Kidney (tissue), 14 donors: ENCODE results near the gene PRRC2A. TPM values are rescaled to one million over a fixed set of nuclear protein-coding genes. Genes with fewer than 3 reads are reported as not detected.

ENCODE experiments used
- DNase-seq, 5 donors: peaks; one replicate each; pipeline ENCODE4 v3.0.0-alpha.2; 2013 to 2020
- FAIRE-seq: peaks from 2 replicates; lab custom pipeline; 2012; peaks lifted over from hg19 to GRCh38; lab: Jason Lieb, UNC
- H3K27ac ChIP-seq, 2 donors: one replicate each; pipeline ENCODE4 v1.7.0; 2013; ENCODE audit warnings: low read depth in 2 of 2, low read length in 2 of 2, inconsistent platforms in 1 of 2
- H3K27me3 ChIP-seq: one replicate; pipeline ENCODE4 v1.7.1; 2013; ENCODE audit warnings: low read length, inconsistent platforms; ENCODE audit not compliant: control insufficient read depth, insufficient read depth
- H3K36me3 ChIP-seq, 3 donors: one replicate each; pipeline versions ENCODE4 v1.7.0 to v1.7.1; 2013; ENCODE audit warnings: low read length in 3 of 3, control low read depth in 1 of 3, inconsistent platforms in 1 of 3; ENCODE audit not compliant: insufficient read depth in 3 of 3, control insufficient read depth in 2 of 3
- H3K4me1 ChIP-seq, 3 donors: one replicate each; pipeline versions ENCODE4 v1.7.0 to v1.7.1; 2013; ENCODE audit warnings: low read length in 3 of 3, inconsistent platforms in 1 of 3, low read depth in 1 of 3; ENCODE audit not compliant: control insufficient read depth in 2 of 3, insufficient read depth in 2 of 3
- H3K4me3 ChIP-seq, 3 donors: one replicate each; pipeline versions ENCODE4 v1.7.0 to v1.8.1; 2013; ENCODE audit warnings: low read length in 3 of 3, control low read depth in 1 of 3, inconsistent platforms in 1 of 3
- H3K9ac ChIP-seq, 3 donors: one replicate each; pipeline versions ENCODE4 v1.7.0 to v1.7.1; 2013; ENCODE audit warnings: low read length in 3 of 3, control low read depth in 1 of 3, inconsistent platforms in 1 of 3
- H3K9me3 ChIP-seq, 3 donors: one replicate each; pipeline versions ENCODE4 v1.7.0 to v1.7.1; 2013; ENCODE audit warnings: low read length in 3 of 3, control low read depth in 1 of 3, inconsistent platforms in 1 of 3; ENCODE audit not compliant: control insufficient read depth in 2 of 3, insufficient read depth in 1 of 3
- intact Hi-C: fragments of 100-400 bp; cut with DNase I; formaldehyde crosslinking; loops from one replicate; pipeline ENCODE4 v1.11.1; 2022
- polyA plus RNA-seq: library from polyadenylated mRNA; stranded (reverse); fragments of 350-450 nt; fragmentation: Illumina TruSeq; extraction: RNeasy Lipid Tissue Mini Kit (QIAGEN cat#74804); gene quantifications from one replicate; pipeline ENCODE4 v1.2.3, GENCODE V29; 2014; ENCODE audit warnings: low read depth, low replicate concordance; ENCODE audit not compliant: insufficient read depth
- total RNA-seq: library from RNA; stranded (reverse); fragmentation: NEBNext Ultra II Directional; extraction: Animal tissue kit (Norgen Biotek cat#: 25700); gene quantifications from one replicate; pipeline ENCODE4 v1.2.1, GENCODE V29; 2021
- TF ChIP-seq, protein P1 (sequence below): IDR thresholded peaks from 3 replicates; pipeline ENCODE4 v1.5.1; 2012; ENCODE audit warnings: mild to moderate bottlenecking, moderate library complexity, borderline replicate concordance; ENCODE audit not compliant: insufficient read depth; ENCODE audit errors: extremely low read depth
- donor health status: control.
- donor health status: control.
- donor health status: control.
- donor health status: control.
- donor health status: control.
- donor health status: DM: yes; HTN: yes; CAD: no.
- donor health status: Normal renal cell carcinoma (clear cell type).

The PRRC2A gene
- total and polyA plus RNA-seq, 2 donors from 2014 or later, result 84.6 to 159 TPM

- intact Hi-C loops, result no loop called here
- H3K9ac ChIP-seq, result no peak overlapping the region
- DNase-seq (no peak), FAIRE-seq (no peak)
- H3K27ac ChIP-seq, result peak overlapping the region in 1 of 2 donors; percentile 17
- H3K9me3 ChIP-seq, result no peaks in the 10 kb centered on the region
- H3K27me3 ChIP-seq, result no peaks in the 10 kb centered on the region
- peak overlapping the region in 1 of 3 donors; percentile 94 for H3K4me3 ChIP-seq
- peaks cover 0 to 7% (median 6%) of the 10 kb centered on the region in 3 donors for H3K36me3 ChIP-seq
- peaks cover 2 to 48% (median 40%) of the 10 kb centered on the region in 3 donors for H3K4me1 ChIP-seq
- TF ChIP-seq, protein P1, sequence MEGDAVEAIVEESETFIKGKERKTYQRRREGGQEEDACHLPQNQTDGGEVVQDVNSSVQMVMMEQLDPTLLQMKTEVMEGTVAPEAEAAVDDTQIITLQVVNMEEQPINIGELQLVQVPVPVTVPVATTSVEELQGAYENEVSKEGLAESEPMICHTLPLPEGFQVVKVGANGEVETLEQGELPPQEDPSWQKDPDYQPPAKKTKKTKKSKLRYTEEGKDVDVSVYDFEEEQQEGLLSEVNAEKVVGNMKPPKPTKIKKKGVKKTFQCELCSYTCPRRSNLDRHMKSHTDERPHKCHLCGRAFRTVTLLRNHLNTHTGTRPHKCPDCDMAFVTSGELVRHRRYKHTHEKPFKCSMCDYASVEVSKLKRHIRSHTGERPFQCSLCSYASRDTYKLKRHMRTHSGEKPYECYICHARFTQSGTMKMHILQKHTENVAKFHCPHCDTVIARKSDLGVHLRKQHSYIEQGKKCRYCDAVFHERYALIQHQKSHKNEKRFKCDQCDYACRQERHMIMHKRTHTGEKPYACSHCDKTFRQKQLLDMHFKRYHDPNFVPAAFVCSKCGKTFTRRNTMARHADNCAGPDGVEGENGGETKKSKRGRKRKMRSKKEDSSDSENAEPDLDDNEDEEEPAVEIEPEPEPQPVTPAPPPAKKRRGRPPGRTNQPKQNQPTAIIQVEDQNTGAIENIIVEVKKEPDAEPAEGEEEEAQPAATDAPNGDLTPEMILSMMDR, result no peak
Measured at GRCh38 chr6:31662124-31662723, 41.7 kb downstream of the PRRC2A start.

DNA sequence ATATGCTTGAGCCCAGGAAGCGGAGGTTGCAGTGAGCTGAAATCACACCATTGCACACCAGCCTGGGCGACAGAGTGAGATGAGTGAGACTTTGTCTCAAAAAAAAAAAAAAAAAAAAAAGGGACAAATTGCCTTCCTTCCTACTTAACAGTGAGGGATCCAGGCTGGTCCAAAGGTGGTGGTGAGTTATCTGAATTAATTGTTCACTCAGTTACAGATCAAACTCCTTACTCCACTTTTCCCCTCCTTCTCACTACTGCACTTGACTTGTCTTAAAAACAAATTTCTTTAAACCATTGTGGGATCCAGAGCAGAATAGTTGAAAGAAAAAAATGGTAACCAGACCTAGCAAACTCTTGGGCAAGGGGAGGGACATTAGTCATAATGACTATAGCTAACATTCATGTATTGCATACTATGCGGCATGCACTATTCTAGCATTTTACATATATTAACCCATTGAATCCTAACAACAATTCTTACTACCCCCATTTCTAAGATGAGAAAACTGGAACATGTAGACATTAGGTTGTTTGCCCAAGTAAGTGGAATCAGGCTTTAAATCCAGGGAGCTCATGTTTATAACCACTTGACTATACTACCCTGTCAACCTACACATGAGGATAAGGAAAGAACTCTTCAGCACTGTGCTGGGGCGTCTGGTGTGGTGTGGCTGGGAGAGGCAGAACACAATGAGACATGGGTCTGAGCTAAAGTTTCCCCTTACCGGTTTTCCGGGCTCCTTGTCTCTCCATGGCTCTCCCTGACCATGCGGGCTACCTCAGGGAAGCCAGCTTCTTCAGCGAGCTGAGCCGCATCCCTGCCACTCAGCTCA is 42.8 kb downstream of the PRRC2A start:
- Histone ChIP-seq H3K9ac (peak overlapping the region in 2 of 3 donors; percentile 16 to 77), H3K9me3 (no peaks in the 10 kb centered on the region), H3K36me3 (peaks cover 5 to 12% (median 9%) of the 10 kb centered on the region in 3 donors), H3K27me3 (no peaks in the 10 kb centered on the region), H3K27ac (peak overlapping the region; percentile 85 to 97), H3K4me1 (peaks cover 2 to 41% (median 40%) of the 10 kb centered on the region in 3 donors), H3K4me3 (peak overlapping the region; percentile 89 to 94 (median 94))
- TF ChIP-seq, protein P1, result no peak
- FAIRE-seq, result no peak
- DNase-seq, result no peak
- intact Hi-C loops, result no loop called here

DNA sequence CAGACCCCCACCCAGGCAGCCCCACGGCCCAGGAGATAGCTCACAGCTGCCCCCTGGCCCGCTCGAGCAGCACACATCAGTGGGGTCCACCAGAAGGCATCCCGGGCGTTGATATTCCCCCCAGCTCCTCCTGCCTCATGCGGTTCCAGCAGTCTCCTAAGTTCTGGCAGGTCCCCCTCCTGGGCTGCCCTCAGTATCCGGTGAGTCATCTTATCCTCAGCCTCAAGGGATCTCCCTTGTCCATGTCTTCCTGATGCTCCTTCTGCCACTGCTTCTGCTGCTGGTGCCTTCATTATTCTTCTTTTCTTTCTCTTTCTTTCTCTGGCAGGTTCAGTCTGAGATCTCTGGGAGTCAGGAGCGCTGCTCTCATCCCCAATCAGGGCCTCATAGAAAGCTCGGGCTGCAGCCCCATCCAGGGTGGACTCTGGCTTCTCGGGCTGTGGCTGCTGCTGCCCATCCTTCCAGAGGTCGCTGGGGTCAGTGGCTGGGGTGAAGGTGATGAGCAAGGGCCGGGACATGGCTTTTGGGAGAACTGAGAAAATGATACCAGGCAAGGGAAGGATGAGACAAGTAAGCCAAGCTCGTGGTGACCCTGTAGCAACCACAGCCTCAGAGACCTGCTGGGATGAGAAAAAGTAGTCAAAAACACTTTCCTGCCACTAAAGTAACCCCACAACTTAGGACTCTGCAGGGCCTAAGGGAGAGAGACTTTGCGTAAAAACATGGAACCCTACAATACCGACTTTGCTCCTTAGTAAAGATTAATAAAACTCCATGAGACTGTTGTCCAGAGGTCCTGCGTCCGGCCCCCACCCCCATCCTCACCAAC is 43.7 kb downstream of the PRRC2A start:
- FAIRE-seq, result no peak
- Histone ChIP-seq H3K9me3 (no peaks in the 10 kb centered on the region), H3K4me1 (peaks cover 2 to 36% (median 35%) of the 10 kb centered on the region in 3 donors), H3K9ac (peak overlapping the region; percentile 67 to 77 (median 68)), H3K4me3 (peak overlapping the region; percentile 89 to 94 (median 94)), H3K36me3 (peaks cover 12 to 20% (median 17%) of the 10 kb centered on the region in 3 donors), H3K27me3 (no peaks in the 10 kb centered on the region), H3K27ac (peak overlapping the region; percentile 85 to 97)
- DNase-seq, result peak in 3 of 5 donors; percentile 36 to 78 (median 68)
- TF ChIP-seq, protein P1, result no peak
- intact Hi-C loops, result no loop called here
